Gastrocnemius medialis (tissue), 4 donors: ENCODE data around the gene MEF2A.

ENCODE experiments used
- POLR2A ChIP-seq, 2 donors: fragments of 450-650 bp; IDR thresholded peaks; one replicate each; pipeline ENCODE4 v1.6.1; 2017; ENCODE audit warnings: antibody characterized with exemption in 2 of 2, mild to moderate bottlenecking in 2 of 2, moderate library complexity in 2 of 2
- TF ChIP-seq, protein P1 (sequence below), 5 experiments: fragments of 450-650 bp in 3 of 5; fragments of 200-600 bp in 2 of 5; sonication (generic) in 2 of 5; IDR thresholded peaks in 4 of 5; conservative IDR thresholded peaks in 1 of 5; 1 replicate in 4 of 5; 2 replicates in 1 of 5; pipeline ENCODE4 v1.5.1; 2016 to 2019; ENCODE audit warnings: antibody characterized with exemption in 5 of 5, mild to moderate bottlenecking in 3 of 5, moderate library complexity in 3 of 5

DNA sequence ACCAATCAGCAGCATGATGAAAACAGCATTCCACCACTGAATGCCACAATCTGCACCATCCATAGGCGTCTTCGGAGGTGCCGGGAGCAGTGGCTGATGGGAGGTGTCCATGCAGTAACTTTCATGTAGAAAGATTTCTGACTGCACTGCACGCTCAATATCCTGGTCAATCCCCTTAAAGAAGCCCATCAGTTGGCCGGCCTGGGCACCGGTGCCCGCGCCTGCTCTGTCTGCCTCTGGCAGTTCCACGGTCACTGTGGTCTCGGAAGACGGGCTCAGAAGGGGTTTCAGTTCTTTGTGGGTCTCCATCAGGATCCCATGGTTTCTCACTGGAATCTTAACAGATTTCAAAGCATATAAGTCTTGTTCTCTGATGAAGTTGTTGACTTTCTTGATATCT, 163.5 kb downstream of the MEF2A start:
- no peak for TF ChIP-seq POLR2A (IDR thresholded peaks at IDR 0.05)
- TF ChIP-seq, protein P1, sequence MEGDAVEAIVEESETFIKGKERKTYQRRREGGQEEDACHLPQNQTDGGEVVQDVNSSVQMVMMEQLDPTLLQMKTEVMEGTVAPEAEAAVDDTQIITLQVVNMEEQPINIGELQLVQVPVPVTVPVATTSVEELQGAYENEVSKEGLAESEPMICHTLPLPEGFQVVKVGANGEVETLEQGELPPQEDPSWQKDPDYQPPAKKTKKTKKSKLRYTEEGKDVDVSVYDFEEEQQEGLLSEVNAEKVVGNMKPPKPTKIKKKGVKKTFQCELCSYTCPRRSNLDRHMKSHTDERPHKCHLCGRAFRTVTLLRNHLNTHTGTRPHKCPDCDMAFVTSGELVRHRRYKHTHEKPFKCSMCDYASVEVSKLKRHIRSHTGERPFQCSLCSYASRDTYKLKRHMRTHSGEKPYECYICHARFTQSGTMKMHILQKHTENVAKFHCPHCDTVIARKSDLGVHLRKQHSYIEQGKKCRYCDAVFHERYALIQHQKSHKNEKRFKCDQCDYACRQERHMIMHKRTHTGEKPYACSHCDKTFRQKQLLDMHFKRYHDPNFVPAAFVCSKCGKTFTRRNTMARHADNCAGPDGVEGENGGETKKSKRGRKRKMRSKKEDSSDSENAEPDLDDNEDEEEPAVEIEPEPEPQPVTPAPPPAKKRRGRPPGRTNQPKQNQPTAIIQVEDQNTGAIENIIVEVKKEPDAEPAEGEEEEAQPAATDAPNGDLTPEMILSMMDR (IDR thresholded peaks at IDR 0.05 in 4 of 5, conservative IDR thresholded peaks at IDR 0.05 in 1 of 5): no peak
